ENCODE measurements around the gene FAM25A. TPM values are rescaled to one million over a fixed set of nuclear protein-coding genes. Genes with fewer than 3 reads are reported as not detected.

The FAM25A gene
- total RNA-seq, 1 experiment from 2014 or later: 12.0 TPM

Other genes starting within 250 kb of the FAM25A start
- gene MMRN2, start 62.7 kb upstream of the FAM25A start, total RNA-seq (2014; rRNA removed; shearing (Covaris generic); ENCODE audit: low replicate concordance): 0.12 and 1.7 TPM in 2 replicates
- 6.2 and 7.6 TPM in 2 replicates for gene SNCG, start 61.7 kb upstream of the FAM25A start, total RNA-seq (2014; rRNA removed; shearing (Covaris generic); ENCODE audit: low replicate concordance)
- 165 and 212 TPM in 2 replicates for gene ADIRF, start 51.8 kb upstream of the FAM25A start, total RNA-seq (2014; rRNA removed; shearing (Covaris generic); ENCODE audit: low replicate concordance)
- gene GLUD1, start 74.5 kb downstream of the FAM25A start, total RNA-seq (2014; rRNA removed; shearing (Covaris generic); ENCODE audit: low replicate concordance): 300 and 363 TPM in 2 replicates
- gene SHLD2, start 74.9 kb downstream of the FAM25A start, total RNA-seq (2014; rRNA removed; shearing (Covaris generic); ENCODE audit: low replicate concordance): 18.6 and 27.0 TPM in 2 replicates
- 0.10 TPM in 1 of 2 replicates, not detected in the other for gene NUTM2A, start 205.2 kb downstream of the FAM25A start, total RNA-seq (2014; rRNA removed; shearing (Covaris generic); ENCODE audit: low replicate concordance)

All from MG63 (cell line).